Calu3 (cell line): ENCODE measurements around the gene NSRP1. TPM values are rescaled to one million over a fixed set of nuclear protein-coding genes. Genes with fewer than 3 reads are reported as not detected.

ENCODE experiments used
- BruUV-seq: library from RNA; stranded (reverse); fragments of 400-500 nt; replicated peaks from 2 replicates; lab custom pipeline; 2021; lab: Mats Ljungman, UMichigan
- CTCF ChIA-PET: fragments of 300-600 bp; sonication (Branson Sonifier 250); formaldehyde crosslinking; loops from one replicate; lab custom pipeline; 2022; ENCODE audit warnings: antibody characterized with exemption; lab: Charles Lee
- DNase-seq: peaks from one replicate; pipeline ENCODE4 v3.0.0; 2022
- H3K27ac Mint-ChIP-seq: one replicate; pipeline ENCODE4 v1.8.0; 2022; ENCODE audit warnings: mixed read lengths; ENCODE audit not compliant: unreplicated experiment
- H3K27me3 Mint-ChIP-seq: one replicate; pipeline ENCODE4 v1.8.0; 2022; ENCODE audit warnings: mixed read lengths; ENCODE audit not compliant: unreplicated experiment
- H3K36me3 Mint-ChIP-seq: one replicate; pipeline ENCODE4 v1.8.0; 2022; ENCODE audit warnings: mild to moderate bottlenecking, moderate library complexity, mixed read lengths; ENCODE audit not compliant: insufficient read depth, unreplicated experiment
- H3K4me1 Mint-ChIP-seq: one replicate; pipeline ENCODE4 v1.8.0; 2022; ENCODE audit warnings: mild to moderate bottlenecking, low read depth, mixed read lengths; ENCODE audit not compliant: unreplicated experiment
- H3K4me3 Mint-ChIP-seq: one replicate; pipeline ENCODE4 v1.8.0; 2022; ENCODE audit warnings: mild to moderate bottlenecking, low read depth, moderate library complexity, mixed read lengths; ENCODE audit not compliant: unreplicated experiment
- H3K9me3 Mint-ChIP-seq: one replicate; pipeline ENCODE4 v1.8.0; 2022; ENCODE audit warnings: low read depth, mixed read lengths; ENCODE audit not compliant: unreplicated experiment
- intact Hi-C: fragments of 100-400 bp; cut with micrococcal nuclease; formaldehyde crosslinking; loops from one replicate; pipeline ENCODE4 v1.10.0; 2022; ENCODE audit not compliant: unreplicated experiment
- total RNA-seq: library from RNA; stranded (reverse); gene quantifications from 2 replicates; pipeline ENCODE4 v1.2.3, GENCODE V29; 2022
- TF ChIP-seq, protein P1 (sequence below): fragments of 200-600 bp; IDR thresholded peaks from one replicate; pipeline ENCODE4 v1.8.0; 2022; ENCODE audit warnings: antibody characterized with exemption; ENCODE audit not compliant: unreplicated experiment

The NSRP1 gene
- total RNA-seq, 1 experiment from 2014 or later: 27.5 TPM

GRCh38 chr17:30130121-30130520 is 13.5 kb downstream of the NSRP1 start:
- CTCF ChIA-PET: no interaction called here
- no peak overlapping the region for H3K4me3 Mint-ChIP-seq
- TF ChIP-seq, protein P1, sequence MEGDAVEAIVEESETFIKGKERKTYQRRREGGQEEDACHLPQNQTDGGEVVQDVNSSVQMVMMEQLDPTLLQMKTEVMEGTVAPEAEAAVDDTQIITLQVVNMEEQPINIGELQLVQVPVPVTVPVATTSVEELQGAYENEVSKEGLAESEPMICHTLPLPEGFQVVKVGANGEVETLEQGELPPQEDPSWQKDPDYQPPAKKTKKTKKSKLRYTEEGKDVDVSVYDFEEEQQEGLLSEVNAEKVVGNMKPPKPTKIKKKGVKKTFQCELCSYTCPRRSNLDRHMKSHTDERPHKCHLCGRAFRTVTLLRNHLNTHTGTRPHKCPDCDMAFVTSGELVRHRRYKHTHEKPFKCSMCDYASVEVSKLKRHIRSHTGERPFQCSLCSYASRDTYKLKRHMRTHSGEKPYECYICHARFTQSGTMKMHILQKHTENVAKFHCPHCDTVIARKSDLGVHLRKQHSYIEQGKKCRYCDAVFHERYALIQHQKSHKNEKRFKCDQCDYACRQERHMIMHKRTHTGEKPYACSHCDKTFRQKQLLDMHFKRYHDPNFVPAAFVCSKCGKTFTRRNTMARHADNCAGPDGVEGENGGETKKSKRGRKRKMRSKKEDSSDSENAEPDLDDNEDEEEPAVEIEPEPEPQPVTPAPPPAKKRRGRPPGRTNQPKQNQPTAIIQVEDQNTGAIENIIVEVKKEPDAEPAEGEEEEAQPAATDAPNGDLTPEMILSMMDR: no peak
- H3K9me3 Mint-ChIP-seq: no peaks in the 10 kb centered on the region
- no peaks in the 10 kb centered on the region for H3K27me3 Mint-ChIP-seq
- H3K36me3 Mint-ChIP-seq: peaks cover 37% of the 10 kb centered on the region
- DNase-seq: no peak
- intact Hi-C loops: no loop called here
- no peaks in the 10 kb centered on the region for H3K4me1 Mint-ChIP-seq
- no TSS peak for BruUV-seq
- no peak overlapping the region for H3K27ac Mint-ChIP-seq

- peaks cover 38% of the 10 kb centered on the region for H3K36me3 Mint-ChIP-seq
- BruUV-seq: no TSS peak
- CTCF ChIA-PET: interaction anchor here (0.6 to 1.2 kb wide), 4 partner anchors 9 to 300 kb away, joined by 3 to 5 read pairs (median 4); no protein-coding TSS in a partner anchor
- no peak overlapping the region for H3K4me3 Mint-ChIP-seq
- DNase-seq: no peak
- no peaks in the 10 kb centered on the region for H3K9me3 Mint-ChIP-seq
- intact Hi-C loops: no loop called here
- H3K4me1 Mint-ChIP-seq: no peaks in the 10 kb centered on the region
- H3K27me3 Mint-ChIP-seq: no peaks in the 10 kb centered on the region
- TF ChIP-seq, protein P1: no peak
- H3K27ac Mint-ChIP-seq: no peak overlapping the region
Measured at GRCh38 chr17:30132615-30133014, 16.0 kb downstream of the NSRP1 start.

GRCh38 chr17:30133197-30133596 is 16.6 kb downstream of the NSRP1 start:
- TF ChIP-seq, protein P1: no peak
- CTCF ChIA-PET: interaction anchor here (0.6 to 1.2 kb wide), 4 partner anchors 8 to 300 kb away, joined by 3 to 5 read pairs (median 4); no protein-coding TSS in a partner anchor
- H3K4me1 Mint-ChIP-seq: no peaks in the 10 kb centered on the region
- H3K27me3 Mint-ChIP-seq: no peaks in the 10 kb centered on the region
- H3K9me3 Mint-ChIP-seq: no peaks in the 10 kb centered on the region
- H3K36me3 Mint-ChIP-seq: peaks cover 38% of the 10 kb centered on the region
- BruUV-seq: no TSS peak
- intact Hi-C loops: no loop called here
- DNase-seq: no peak
- no peak overlapping the region for H3K27ac Mint-ChIP-seq
- no peak overlapping the region for H3K4me3 Mint-ChIP-seq

- intact Hi-C loops: no loop called here
- H3K4me3 Mint-ChIP-seq: no peak overlapping the region
- no peaks in the 10 kb centered on the region for H3K27me3 Mint-ChIP-seq
- no peak overlapping the region for H3K27ac Mint-ChIP-seq
- TF ChIP-seq, protein P1: no peak
- no peak for DNase-seq
- peaks cover 45% of the 10 kb centered on the region for H3K36me3 Mint-ChIP-seq
- H3K9me3 Mint-ChIP-seq: no peaks in the 10 kb centered on the region
- CTCF ChIA-PET: no interaction called here
- no TSS peak for BruUV-seq
- H3K4me1 Mint-ChIP-seq: no peaks in the 10 kb centered on the region
Measured at GRCh38 chr17:30134551-30134950, 17.9 kb downstream of the NSRP1 start.
